Endothelial cell (in vitro differentiated cells): ENCODE results near the gene MASP1. TPM values are rescaled to one million over a fixed set of nuclear protein-coding genes. Genes with fewer than 3 reads are reported as not detected.

Experiments
- DNase-seq: peaks from one replicate; pipeline ENCODE4 v3.0.0; 2021; ENCODE audit warnings: low spot score
- H3K27ac Mint-ChIP-seq: one replicate; pipeline ENCODE4 v1.8.0; 2021; ENCODE audit warnings: mixed read lengths, inconsistent platforms; ENCODE audit not compliant: unreplicated experiment
- H3K27me3 Mint-ChIP-seq: one replicate; pipeline ENCODE4 v1.8.0; 2021; ENCODE audit warnings: mild to moderate bottlenecking, moderate library complexity, mixed read lengths, inconsistent platforms; ENCODE audit not compliant: unreplicated experiment
- H3K36me3 Mint-ChIP-seq: one replicate; pipeline ENCODE4 v1.8.0; 2021; ENCODE audit warnings: mild to moderate bottlenecking, low read depth, mixed read lengths, inconsistent platforms; ENCODE audit not compliant: unreplicated experiment
- H3K4me1 Mint-ChIP-seq: one replicate; pipeline ENCODE4 v1.8.0; 2021; ENCODE audit warnings: mild to moderate bottlenecking, mixed read lengths, inconsistent platforms; ENCODE audit not compliant: unreplicated experiment
- H3K4me3 Mint-ChIP-seq: one replicate; pipeline ENCODE4 v1.8.0; 2021; ENCODE audit warnings: mild to moderate bottlenecking, mixed read lengths, inconsistent platforms; ENCODE audit not compliant: unreplicated experiment
- H3K9me3 Mint-ChIP-seq: one replicate; pipeline ENCODE4 v1.8.0; 2021; ENCODE audit warnings: mixed read lengths, inconsistent platforms; ENCODE audit not compliant: unreplicated experiment
- total RNA-seq: library from RNA; stranded (reverse); fragmentation: NEBNext Ultra II Directional; extraction: Animal tissue kit (Norgen Biotek cat#: 25700); gene quantifications from one replicate; pipeline ENCODE4 v1.2.1, GENCODE V29; 2021; ENCODE audit not compliant: unreplicated experiment
- TF ChIP-seq, protein P1 (sequence below): fragments of 200-600 bp; sonication (generic); IDR thresholded peaks from one replicate; pipeline ENCODE4 v1.5.0; 2021; ENCODE audit warnings: antibody characterized with exemption; ENCODE audit not compliant: unreplicated experiment

MASP1 gene
- total RNA-seq, 1 donor from 2014 or later, result 0.56 TPM

DNA sequence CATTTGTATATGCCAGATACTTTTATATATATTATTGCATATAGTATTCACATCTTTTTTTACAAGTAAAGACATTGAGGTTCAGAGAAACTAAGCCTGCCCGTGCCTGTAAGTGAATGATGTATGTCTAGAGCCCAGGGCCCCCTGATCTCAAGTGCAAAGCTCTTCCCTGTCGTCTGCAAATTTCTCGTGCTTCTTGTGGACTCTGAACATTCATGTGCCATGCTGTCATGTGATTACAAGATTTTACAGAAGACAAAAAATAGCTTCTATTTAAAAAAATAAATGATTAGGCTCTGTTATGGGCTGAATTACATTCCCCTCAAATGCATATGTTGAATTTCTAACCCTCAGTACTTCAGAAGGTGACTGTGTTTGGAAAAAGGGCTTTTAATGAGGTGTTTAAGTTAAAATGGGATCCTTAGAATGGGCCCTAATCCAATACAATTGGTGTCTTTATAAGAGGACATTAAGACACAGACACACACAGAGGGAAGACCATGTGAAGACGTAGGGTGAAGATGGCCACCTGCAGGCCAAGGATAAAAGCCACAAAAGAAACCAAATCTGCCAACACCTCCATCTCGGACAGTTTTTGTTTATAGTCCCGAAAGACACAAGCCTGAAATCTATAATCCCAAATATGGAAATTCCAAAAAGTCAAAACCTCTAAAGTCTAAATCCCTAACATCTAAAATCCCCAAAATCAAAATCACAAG, 3.9 kb upstream of the MASP1 start:
- Mint-ChIP-seq H3K36me3 (no peaks in the 10 kb centered on the region), H3K27ac (no peak overlapping the region), H3K4me1 (peaks cover 6% of the 10 kb centered on the region), H3K27me3 (no peaks in the 10 kb centered on the region), H3K4me3 (no peak overlapping the region), H3K9me3 (no peaks in the 10 kb centered on the region)
- TF ChIP-seq, protein P1, sequence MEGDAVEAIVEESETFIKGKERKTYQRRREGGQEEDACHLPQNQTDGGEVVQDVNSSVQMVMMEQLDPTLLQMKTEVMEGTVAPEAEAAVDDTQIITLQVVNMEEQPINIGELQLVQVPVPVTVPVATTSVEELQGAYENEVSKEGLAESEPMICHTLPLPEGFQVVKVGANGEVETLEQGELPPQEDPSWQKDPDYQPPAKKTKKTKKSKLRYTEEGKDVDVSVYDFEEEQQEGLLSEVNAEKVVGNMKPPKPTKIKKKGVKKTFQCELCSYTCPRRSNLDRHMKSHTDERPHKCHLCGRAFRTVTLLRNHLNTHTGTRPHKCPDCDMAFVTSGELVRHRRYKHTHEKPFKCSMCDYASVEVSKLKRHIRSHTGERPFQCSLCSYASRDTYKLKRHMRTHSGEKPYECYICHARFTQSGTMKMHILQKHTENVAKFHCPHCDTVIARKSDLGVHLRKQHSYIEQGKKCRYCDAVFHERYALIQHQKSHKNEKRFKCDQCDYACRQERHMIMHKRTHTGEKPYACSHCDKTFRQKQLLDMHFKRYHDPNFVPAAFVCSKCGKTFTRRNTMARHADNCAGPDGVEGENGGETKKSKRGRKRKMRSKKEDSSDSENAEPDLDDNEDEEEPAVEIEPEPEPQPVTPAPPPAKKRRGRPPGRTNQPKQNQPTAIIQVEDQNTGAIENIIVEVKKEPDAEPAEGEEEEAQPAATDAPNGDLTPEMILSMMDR, result no peak
- DNase-seq, result no peak

DNA sequence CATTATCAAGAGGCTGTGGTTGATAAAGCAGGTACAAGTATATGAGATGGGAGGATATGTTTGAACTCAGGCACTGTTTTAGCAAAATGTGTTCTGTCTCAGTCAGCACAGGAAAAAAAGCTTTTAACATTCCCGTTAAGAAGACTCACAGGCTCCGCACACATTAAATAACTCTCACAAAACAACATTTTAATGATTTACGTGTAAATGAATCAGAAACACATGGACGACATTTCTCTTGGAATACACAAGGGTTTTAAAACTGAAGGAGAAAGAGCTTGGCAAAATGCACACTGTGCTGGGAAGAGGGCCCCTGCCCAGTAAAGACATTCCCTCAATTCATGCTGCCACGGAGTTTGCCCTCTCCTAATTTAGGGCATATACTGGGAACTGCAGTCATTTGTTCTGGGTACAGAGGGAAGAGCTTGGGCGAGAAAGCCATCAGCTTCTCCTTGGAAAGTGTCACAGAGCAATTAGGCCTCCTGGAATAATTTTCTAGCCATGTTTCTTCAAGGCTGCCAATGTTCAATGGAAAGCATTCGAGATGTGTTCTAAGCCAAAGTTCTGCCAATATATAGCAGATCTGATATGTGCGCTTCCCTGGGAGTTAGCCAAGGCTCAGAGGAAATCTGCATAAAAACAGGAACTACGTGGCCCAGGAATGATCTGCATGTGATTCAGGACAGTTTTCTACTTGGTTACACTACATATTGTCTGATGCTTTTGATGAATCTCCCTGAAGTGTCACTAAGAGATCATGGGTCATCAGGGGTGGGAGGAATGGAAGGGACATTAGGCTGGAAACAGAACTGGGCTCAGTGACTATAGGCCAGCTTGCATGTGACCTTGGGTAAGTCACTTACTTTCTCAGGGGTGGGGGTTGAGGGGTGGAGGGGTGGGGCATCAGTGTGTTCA, 2.2 kb upstream of the MASP1 start:
- H3K27ac Mint-ChIP-seq, result no peak overlapping the region
- H3K4me3 Mint-ChIP-seq, result no peak overlapping the region
- H3K9me3 Mint-ChIP-seq, result no peaks in the 10 kb centered on the region
- no peaks in the 10 kb centered on the region for H3K27me3 Mint-ChIP-seq
- TF ChIP-seq, protein P1, result no peak
- H3K4me1 Mint-ChIP-seq, result peaks cover 6% of the 10 kb centered on the region
- H3K36me3 Mint-ChIP-seq, result no peaks in the 10 kb centered on the region
- DNase-seq, result no peak

DNA sequence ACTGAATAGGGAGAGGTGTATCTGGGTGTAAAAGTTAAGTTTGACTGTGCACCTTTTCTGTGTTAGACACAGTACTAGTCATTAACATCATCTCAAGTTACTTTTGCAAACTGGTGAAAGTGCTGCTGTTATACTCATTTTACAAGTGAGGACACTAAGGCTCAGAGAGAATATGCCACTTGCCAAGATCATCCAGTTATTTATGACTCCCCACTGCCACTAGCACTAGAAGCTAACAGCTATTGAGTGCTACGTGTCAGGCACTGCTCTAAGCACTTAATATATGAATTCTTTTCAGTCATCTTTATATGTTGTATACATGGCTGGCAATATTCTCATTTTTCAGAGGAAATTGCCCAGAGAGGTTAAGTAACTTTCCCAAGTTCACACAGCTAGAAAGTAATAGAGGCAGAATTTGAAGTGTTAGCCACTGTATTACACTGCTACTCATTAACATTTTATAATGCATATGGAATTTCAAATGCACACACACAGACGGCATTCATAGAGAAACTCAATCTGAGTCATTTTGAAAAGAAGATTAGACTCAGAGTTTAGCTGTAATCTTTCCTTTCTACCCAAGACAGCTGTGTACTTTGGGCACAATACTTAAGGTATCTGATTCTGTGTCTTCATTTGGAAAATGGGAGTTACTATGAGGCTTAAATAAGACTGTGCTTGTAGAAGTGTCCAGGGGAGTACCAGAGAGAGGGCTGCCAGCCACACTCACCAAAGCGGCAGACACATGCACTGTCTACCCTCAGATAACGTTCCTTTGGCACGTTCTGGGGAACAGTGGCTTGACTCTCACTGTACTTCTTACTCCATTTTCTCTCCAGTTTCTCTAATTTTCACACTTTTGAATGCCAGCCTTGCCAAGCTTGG, 1.3 kb upstream of the MASP1 start:
- Mint-ChIP-seq H3K9me3 (no peaks in the 10 kb centered on the region), H3K4me1 (peaks cover 6% of the 10 kb centered on the region), H3K27ac (no peak overlapping the region), H3K27me3 (no peaks in the 10 kb centered on the region), H3K36me3 (no peaks in the 10 kb centered on the region), H3K4me3 (no peak overlapping the region)
- DNase-seq, result no peak
- TF ChIP-seq, protein P1, result no peak

DNA sequence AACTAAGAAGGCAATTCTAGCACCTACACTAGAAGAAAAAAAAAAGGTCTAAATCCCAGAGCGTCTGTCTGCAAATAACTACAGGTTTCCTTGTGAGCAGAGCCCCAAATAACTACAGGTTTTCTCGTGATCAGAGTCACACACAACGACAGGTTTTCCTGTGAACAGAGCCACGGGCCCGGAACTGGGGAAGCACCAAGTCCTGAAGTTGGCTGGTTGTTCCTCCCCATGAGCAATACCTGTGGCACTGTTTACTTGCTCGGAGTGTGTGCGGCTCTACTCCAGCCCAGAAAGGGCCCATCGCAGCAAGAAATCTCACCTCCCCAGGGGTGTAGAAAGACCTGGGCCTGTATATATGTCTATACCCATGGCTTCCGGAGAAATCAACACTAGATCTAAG, 644 bp upstream of the MASP1 start:
- H3K27ac Mint-ChIP-seq, result no peak overlapping the region
- H3K36me3 Mint-ChIP-seq, result no peaks in the 10 kb centered on the region
- no peak for DNase-seq
- H3K4me1 Mint-ChIP-seq, result peaks cover 6% of the 10 kb centered on the region
- H3K4me3 Mint-ChIP-seq, result no peak overlapping the region
- no peaks in the 10 kb centered on the region for H3K9me3 Mint-ChIP-seq
- H3K27me3 Mint-ChIP-seq, result no peaks in the 10 kb centered on the region
- TF ChIP-seq, protein P1, result no peak
